Measurements from ENCODE around the gene LRRC25.

Gene LRRC25

GRCh38 chr19:18397242-18398202 lies at the start of gene LRRC25:
TSS of gene LRRC25 (minus strand) at chr19:18397622. CDS start at chr19:18396963, 659 bp downstream.
- no peak for DNase-seq

DNA sequence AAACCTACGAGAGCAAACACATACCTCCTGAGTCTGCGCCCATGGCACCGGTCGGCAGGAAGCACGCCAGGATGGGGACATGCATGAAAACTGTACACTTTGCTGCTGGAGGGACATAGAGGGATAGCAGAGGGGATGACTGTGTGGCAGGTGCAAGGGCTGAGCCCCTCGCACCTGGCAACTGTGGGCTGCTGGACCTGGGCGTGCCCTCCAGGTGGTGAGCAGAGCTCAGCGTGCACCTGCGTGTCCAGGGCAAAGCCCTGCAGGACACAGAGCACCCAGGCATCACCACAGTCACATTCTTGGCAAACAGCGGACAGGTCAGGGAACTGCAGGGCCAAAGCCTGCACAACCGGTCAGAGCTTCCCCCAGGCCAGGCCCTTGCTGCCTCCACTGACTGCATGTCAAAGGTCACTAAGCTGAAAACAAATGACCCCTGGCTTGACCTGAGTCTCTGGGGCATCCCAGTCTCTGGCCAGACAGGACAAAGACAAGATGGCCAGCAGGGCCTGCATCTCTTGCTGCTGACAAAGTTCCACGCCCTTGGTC lies 49.5 kb upstream of the LRRC25 start:
- no peak for DNase-seq

DNA sequence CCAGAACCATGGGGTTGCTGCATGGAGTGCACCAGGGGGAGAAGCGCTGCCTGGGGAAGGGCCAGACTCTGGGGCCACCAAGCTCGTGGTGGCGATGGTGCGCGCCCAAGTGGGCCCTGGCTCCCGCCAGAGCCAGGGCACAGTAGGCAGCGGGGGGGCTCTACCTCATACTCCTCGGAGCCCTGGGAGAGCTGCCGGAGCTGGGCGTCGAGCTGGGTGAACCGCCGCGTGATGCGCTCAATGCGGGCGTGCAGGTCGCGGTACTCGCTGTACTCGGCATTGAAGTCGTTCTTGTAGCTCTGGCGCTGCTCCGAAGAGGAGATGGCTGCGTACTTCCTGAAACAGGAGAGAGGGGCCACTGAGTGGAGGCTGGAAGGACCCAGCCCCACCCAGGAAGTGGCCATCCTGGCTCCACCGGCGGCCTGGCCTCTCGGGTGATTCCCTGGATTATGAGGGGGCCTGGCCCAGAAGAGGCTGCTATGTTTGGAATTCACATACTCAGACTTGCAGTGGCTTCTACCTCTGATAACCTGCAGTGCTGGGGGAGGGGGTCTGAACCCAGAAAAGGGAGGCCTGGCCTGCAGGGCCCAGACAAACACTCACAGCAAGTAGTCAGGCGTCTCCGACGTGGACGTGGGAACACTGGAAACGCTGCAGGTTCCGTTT lies 48.9 kb upstream of the LRRC25 start:
- DNase-seq: no peak

DNA sequence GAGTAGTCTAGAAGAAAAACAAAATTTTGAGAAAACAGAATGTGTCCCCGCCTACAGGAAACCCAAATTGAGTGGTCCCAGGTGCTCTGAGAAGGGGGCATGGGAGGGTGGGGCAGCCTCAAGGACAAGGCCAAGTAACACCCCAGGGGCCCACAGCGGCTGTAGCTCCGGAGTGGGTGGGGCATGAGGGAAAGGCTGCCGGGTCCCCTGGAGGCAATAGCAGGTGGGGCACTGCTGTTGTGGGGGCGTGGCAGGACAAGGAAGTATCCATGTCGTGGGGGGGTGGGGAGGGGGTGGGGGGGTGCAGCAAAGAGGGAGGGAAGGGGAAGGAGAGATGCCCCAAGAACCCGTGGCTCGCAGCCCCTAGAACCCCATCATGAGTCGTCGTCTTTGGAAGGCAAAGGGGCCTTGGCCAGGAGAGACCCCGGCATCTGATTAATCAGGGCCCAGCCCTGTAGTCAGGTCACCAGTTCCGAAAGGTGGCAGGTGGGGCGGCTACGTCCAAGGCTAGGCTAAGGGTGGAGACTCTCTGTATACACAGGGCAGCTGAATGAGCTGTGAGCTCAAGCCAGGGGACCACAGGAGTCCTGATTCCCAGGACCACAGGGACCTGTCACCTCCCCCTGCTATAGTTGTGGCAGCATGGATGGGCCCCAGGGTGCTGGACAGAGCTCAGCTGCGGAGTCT lies 48.0 kb upstream of the LRRC25 start:
- DNase-seq: no peak

DNA sequence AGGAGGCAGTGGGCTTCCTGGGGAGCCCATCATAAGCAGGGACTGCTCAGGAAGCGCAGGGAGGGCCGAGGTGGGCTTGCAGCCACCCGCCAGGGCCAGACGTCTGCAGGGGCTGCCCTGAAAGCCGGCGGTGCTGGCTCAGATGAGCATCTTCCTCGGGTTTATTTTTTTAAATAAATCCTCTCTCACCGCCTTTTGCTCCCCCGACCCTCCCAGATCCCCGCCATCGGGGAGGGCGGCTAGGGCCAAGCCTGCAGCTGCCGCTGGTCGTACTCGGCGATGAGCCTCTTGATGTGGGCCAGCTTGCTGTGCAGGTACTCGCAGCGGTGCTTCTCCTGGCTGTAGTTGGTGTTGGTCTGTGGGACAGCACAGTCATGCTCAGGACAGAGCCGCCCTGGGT lies 47.1 kb upstream of the LRRC25 start:
- no peak for DNase-seq

GRCh38 chr19:18443831-18444230 lies 46.4 kb upstream of the LRRC25 start:
- DNase-seq: no peak

DNA sequence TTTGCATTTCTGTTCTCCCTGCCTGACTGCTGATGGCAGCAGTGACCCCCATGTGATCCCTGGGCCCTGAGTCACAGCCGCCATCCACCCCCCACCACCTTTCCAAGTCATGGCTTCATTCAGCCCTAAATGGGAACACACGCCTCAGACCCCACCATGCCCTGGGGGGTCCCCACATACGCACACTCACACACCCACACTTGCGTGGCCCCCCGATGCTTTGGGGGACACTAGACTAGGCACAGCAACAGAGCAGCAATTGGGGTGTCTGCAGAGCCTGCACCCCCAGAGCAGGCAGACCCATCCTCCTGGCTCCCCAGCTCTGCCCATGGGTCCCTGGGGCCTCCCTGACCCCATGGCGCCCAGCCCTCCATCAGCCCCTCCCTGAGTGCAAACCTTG lies 46.0 kb upstream of the LRRC25 start:
- DNase-seq: no peak

DNA sequence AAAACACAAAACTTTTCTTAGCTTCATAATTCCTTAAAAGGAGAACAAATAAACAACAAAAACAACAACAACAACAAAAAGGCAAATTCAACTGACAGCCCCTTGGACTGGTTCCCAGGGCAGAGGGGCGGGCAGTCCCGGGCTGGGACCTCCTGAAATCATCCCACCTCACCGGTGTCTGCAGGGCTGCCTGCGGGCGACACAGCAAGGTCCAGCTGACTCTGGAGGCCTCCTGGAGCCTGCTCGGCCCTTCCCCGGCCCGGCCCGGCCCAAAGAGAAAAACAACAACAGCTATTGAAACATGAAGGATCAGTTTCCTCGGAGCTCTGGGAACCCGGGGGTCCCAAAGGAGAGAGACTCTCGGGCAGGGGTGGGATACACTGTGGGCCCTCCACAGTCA lies 45.5 kb upstream of the LRRC25 start:
- DNase-seq: no peak

GRCh38 chr19:18441804-18442788 lies 44.7 kb upstream of the LRRC25 start:
- DNase-seq: no peak

DNA sequence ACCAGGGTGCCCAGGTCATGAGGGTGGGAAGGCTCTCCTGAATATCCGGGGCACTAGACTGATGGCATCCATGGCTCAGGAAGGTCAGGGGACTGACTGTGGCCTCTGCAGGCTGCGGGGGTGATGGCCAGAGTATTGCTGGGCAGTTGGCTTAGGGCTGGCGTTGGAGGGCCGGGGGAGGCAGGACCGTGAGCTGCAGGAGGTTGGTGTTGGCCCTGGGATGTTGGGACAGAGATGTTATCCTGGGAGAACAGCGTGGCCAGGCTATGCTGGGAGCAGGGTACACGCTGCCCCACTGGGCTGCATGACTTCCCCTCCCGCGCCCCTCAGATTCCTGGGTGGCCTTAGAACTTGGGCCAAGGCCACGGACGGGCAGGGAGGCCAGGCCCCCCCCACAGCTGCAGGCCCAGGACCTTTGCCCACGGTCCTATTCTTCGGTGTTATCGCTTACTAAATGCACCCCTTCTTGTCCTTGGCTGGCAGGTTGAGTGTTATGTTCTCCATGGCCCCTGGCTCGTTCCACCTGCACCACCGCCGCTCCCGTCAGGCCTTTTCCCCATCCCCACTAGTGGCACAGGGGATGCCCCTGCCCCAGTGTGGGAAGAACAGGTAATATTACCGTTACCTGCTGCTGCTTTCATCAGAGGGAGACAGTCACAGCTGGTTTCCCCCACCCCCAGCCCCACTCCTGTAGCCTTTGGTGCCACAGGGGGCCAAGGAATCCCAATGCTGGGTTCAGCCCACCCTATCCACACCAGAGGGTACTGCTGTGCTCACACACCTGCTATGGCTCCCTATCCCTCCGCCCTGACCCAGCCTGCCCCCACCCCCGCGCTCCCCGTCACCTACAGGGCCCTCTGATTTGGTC lies 43.7 kb upstream of the LRRC25 start:
- DNase-seq: no peak

GRCh38 chr19:18440415-18440877 lies 43.0 kb upstream of the LRRC25 start:
- DNase-seq: no peak

GRCh38 chr19:18439910-18440237 lies 42.5 kb upstream of the LRRC25 start:
- DNase-seq: no peak

DNA sequence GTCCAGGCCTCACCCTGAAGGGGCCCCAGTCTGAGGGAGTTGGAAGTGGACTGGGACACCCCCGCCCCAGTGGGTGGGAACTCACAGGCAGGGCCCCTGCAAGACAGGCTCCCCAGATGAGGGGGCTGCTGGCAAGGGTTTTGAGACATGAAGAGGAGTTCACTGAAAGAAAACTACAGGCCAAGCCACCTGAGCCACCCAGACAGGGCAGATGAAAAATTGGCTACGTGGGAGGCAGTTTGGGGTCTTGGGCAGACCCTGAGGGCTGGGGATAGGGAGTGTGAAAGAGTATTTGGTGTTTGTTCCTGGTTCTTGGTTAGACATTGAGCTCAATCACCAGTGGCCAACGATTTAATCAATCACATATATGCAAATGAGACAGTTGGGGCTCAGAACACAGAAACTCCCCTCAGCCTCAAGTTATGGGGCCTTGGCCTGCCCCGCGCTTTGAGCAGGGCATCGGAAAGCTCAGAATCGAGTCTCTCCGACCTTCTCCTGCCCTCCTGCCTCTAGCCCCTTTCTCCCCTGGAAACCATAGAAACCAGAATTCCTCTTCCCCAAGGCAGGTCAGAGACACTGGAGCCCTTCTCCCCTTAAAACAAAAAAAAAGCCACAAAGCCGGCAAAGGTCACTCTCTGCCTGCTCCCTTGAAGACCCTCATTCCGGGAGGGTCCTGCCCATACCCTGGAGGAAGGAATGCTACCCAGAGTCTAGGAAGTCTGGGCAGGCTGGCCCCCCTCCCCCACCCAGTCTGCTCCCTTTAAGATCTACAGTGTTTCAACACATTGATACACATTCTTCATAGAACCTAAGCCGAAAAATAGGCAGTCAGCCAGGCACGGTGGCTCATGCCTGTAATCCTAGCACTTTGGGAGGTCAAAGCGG lies 41.8 kb upstream of the LRRC25 start:
- DNase-seq: no peak

GRCh38 chr19:18438331-18439024 lies 41.1 kb upstream of the LRRC25 start:
- DNase-seq: no peak

DNA sequence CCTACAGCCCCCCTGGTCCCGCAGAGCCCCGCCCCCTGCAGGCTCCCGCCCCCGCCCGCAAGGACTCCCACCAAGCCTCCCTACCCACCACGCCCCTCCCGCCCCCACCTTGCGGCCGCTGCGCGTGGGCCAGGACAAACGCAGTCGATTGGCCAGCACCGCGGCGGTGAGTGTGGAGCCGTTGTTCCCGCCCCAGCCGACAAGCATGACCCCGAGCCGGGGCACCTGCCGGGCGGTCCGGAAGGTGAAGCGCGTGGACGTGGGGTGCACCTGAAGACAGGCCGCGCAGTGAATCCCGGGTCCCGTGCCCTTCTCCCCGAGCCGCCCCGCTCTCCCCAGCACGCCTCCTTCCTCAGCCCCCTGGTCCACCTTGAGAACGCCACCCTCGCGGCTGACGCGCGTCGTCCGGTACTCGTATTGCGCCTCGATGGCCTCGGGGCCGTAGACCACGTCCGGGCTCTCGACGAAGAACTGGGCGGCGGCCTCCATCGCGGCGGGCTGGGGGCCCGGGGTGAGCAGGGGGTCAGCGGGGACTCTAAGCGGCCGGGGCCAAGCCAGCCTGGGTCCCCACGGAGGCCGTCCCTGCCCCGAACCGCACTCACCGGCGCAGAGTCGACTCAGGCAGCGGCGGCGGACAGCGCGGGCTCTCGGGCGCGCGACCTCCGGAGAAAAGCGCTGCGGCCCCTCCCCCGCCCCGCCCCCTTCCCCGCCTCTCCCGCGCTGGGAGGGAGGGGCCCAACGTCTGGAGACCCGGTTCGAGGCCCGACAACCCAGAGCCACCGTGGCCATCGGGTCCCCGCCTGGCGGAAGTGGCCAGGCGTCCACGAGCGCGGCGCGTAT lies 40.3 kb upstream of the LRRC25 start, which contains the start of gene ISYNA1:
ISYNA1 (minus strand) TSS at position 643 of the 840 bp plus-strand sequence; CDS start at position 489, 154 bp downstream.
- peak; percentile 33 for DNase-seq

DNA sequence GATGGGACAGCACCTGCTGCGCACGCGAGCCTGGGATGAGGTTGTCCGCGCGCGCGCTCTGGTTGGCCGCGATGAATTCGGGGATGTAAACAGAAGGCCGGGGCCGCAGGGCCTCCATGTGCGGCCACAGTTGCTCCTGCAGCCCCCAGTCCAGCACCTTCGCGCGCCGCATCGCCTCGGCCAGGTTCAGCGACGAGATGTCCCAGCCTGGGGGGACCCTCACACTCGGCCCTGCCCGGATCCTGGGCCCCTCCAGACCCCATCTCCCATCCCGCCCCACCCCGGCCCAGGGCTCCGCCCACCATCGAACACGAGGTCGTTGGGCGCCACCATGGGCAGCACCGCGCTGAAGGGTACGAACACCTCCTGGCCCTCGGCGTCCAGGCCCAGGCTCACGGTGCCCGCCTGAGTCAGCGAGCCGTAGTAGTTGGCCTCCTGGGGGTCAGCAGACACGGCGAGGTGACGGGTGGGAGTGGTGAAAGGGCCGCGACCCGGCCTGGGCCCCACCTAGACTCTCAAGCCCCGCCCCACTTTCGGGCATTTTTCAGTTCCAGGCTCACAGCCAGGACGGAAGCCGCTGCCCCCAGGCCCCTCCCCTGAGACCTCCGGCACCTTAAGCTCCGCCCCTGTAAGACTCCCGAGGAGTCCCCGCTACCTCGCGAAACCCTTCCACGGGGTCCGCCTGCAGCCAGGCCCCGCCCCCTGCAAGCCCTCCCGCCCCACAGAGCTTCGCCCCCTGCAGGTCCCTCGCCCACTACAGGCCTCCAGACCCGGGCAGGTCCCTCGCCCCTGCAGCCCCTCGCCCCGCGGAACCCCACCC lies 39.5 kb upstream of the LRRC25 start:
- DNase-seq: peak; percentile 58

Measured in NCI-H1092 (cell line).